Measurements from ENCODE around the gene GDF10. TPM values are rescaled to one million over a fixed set of nuclear protein-coding genes. Genes with fewer than 3 reads are reported as not detected.

The GDF10 gene
- total RNA-seq, 1 experiment from 2014 or later = 0.20 TPM

DNA sequence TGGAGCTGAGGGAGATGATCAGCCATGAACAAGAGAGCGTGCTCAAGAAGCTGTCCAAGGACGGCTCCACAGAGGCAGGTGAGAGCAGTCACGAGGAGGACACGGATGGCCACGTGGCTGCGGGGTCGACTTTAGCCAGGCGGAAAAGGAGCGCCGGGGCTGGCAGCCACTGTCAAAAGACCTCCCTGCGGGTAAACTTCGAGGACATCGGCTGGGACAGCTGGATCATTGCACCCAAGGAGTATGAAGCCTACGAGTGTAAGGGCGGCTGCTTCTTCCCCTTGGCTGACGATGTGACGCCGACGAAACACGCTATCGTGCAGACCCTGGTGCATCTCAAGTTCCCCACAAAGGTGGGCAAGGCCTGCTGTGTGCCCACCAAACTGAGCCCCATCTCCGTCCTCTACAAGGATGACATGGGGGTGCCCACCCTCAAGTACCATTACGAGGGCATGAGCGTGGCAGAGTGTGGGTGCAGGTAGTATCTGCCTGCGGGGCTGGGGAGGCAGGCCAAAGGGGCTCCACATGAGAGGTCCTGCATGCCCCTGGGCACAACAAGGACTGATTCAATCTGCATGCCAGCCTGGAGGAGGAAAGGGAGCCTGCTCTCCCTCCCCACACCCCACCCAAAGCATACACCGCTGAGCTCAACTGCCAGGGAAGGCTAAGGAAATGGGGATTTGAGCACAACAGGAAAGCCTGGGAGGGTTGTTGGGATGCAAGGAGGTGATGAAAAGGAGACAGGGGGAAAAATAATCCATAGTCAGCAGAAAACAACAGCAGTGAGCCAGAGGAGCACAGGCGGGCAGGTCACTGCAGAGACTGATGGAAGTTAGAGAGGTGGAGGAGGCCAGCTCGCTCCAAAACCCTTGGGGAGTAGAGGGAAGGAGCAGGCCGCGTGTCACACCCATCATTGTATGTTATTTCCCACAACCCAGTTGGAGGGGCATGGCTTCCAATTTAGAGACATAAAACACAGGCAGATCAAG, 25.6 kb downstream of the GDF10 start:
- H3K27me3 Mint-ChIP-seq (ENCODE audit: low read depth) = peaks cover 5% of the 10 kb centered on the region; the same call in 1 of the 2 replicates
- Histone ChIP-seq H3K9me3 (ENCODE audit: control insufficient read depth, low read depth, low read length) (no peaks in the 10 kb centered on the region), H3K4ac (ENCODE audit: low read depth, low read length) (no peak overlapping the region), H2BK20ac (ENCODE audit: low read depth, low read length, poor library complexity, severe bottlenecking) (no peak overlapping the region), H3K18ac (ENCODE audit: insufficient read length, low read depth, low read length) (no peak overlapping the region), H3K14ac (ENCODE audit: insufficient read depth, low read length) (no peak overlapping the region; the same call in 1 of the 2 replicates), H2BK15ac (ENCODE audit: low read depth, low read length) (no peak overlapping the region), H3K9ac (ENCODE audit: extremely low read depth, insufficient read length, low read length) (no peak overlapping the region), H4K91ac (ENCODE audit: insufficient read length, low read depth, low read length) (no peak overlapping the region), H3K79me1 (ENCODE audit: insufficient read depth, low read depth, low read length, poor library complexity, severe bottlenecking) (no peaks in the 10 kb centered on the region), H2BK12ac (ENCODE audit: insufficient read length, low read depth, low read length) (no peak overlapping the region), H3K4me2 (ENCODE audit: insufficient read depth, insufficient read length, low read length) (no peak overlapping the region), H3K27ac (ENCODE audit: insufficient read length, low read depth, low read length) (no peak overlapping the region), H4K5ac (ENCODE audit: insufficient read length, low read depth, low read length) (no peak overlapping the region), H3K4me1 (ENCODE audit: insufficient read depth, low read length) (no peaks in the 10 kb centered on the region), H4K20me1 (ENCODE audit: control insufficient read depth, insufficient read depth, insufficient read length) (no peaks in the 10 kb centered on the region), H3K79me2 (ENCODE audit: insufficient read depth, low read length) (no peaks in the 10 kb centered on the region), H2AK5ac (ENCODE audit: insufficient read length, low read length) (no peak overlapping the region), H3K23me2 (ENCODE audit: insufficient read length, low read depth, low read length, poor library complexity, severe bottlenecking) (no peaks in the 10 kb centered on the region), H4K8ac (replicated peaks; ENCODE audit: insufficient read length, low read depth, low read length) (no peak overlapping the region), H3K23ac (ENCODE audit: insufficient read length, low read depth, low read length) (no peak overlapping the region), H3K27me3 (ENCODE audit: insufficient read depth, low read length) (no peaks in the 10 kb centered on the region), H2AFZ (ENCODE audit: low read length) (no peak overlapping the region), H3T11ph (ENCODE audit: low read length) (no peak overlapping the region), H2BK120ac (ENCODE audit: low read depth, low read length, poor library complexity, severe bottlenecking) (no peak overlapping the region), H3K56ac (ENCODE audit: insufficient read length, low read depth, low read length) (no peak overlapping the region), H2BK5ac (ENCODE audit: insufficient read length, low read length) (no peak overlapping the region)
- H3K36me3 Mint-ChIP-seq (ENCODE audit: insufficient read depth in 1 of 3, low read depth in 3 of 3) = no peaks in the 10 kb centered on the region
- no CpG with 5 or more reads among the region's 30 CpGs for WGBS (ENCODE audit: extremely low coverage, insufficient read length, low lambda C conversion rate)
- no peak for DNase-seq
- no peak for TF ChIP-seq CTCF (conservative IDR thresholded peaks at IDR 0.05)
- H3K27ac Mint-ChIP-seq = no peak overlapping the region
- H3K4me1 Mint-ChIP-seq = no peaks in the 10 kb centered on the region
- no peak overlapping the region for H3K4me3 Mint-ChIP-seq
- H3K9me3 Mint-ChIP-seq = peaks cover 0 to 2% of the 10 kb centered on the region in 2 experiments; a peak in 2 of 5 replicates
